ENCODE data around the gene CGB7. TPM values are rescaled to one million over a fixed set of nuclear protein-coding genes. Genes with fewer than 3 reads are reported as not detected.

CGB7 gene
- total RNA-seq, 1 donor from 2014 or later: not detected

GRCh38 chr19:49016067-49016839 lies 41.3 kb downstream of the CGB7 start:
- no peak for DNase-seq (ENCODE audit: low read depth in 2 of 2)

GRCh38 chr19:49014870-49015255 lies 42.7 kb downstream of the CGB7 start:
- no peak for DNase-seq (ENCODE audit: low read depth in 2 of 2)

- DNase-seq (ENCODE audit: low read depth in 2 of 2): no peak
Measured at GRCh38 chr19:49014123-49014869, 43.3 kb downstream of the CGB7 start.

- DNase-seq (ENCODE audit: low read depth in 2 of 2): no peak
Measured at GRCh38 chr19:49011194-49011593, 46.4 kb downstream of the CGB7 start.

- DNase-seq (ENCODE audit: low read depth in 2 of 2): no peak
Measured at GRCh38 chr19:49010453-49010852, 47.1 kb downstream of the CGB7 start.

GRCh38 chr19:49009828-49010227 lies 47.7 kb downstream of the CGB7 start:
- no peak for DNase-seq (ENCODE audit: low read depth in 2 of 2)

GRCh38 chr19:49006905-49007304 lies 50.6 kb downstream of the CGB7 start:
- no peak for DNase-seq (ENCODE audit: low read depth in 2 of 2)

GRCh38 chr19:49004964-49005614 lies 52.5 kb downstream of the CGB7 start:
- no peak for DNase-seq (ENCODE audit: low read depth in 2 of 2)

Other genes with a start within 250 kb of the CGB7 start
- 26.2 and 28.3 TPM in 2 replicates for gene BCAT2, start 246.7 kb downstream of the CGB7 start, total RNA-seq
- gene HSD17B14, start 221.3 kb downstream of the CGB7 start, total RNA-seq: 0.60 and 2.6 TPM in 2 replicates
- gene PLEKHA4, start 189.1 kb downstream of the CGB7 start, total RNA-seq: 2.4 and 7.1 TPM in 2 replicates
- 21.6 and 63.9 TPM in 2 replicates for gene PPP1R15A, start 185.3 kb downstream of the CGB7 start, total RNA-seq
- gene TULP2, start 159.0 kb downstream of the CGB7 start, total RNA-seq: under 0.01 TPM in 2 replicates
- 118 and 160 TPM in 2 replicates for gene NUCB1, start 157.4 kb downstream of the CGB7 start, total RNA-seq
- under 0.01 TPM in 1 of 2 replicates, not detected in the other for gene DHDH, start 124.0 kb downstream of the CGB7 start, total RNA-seq
- 96.8 and 101 TPM in 2 replicates for gene BAX, start 102.9 kb downstream of the CGB7 start, total RNA-seq
- 928 and 942 TPM in 2 replicates for gene FTL, start 92.4 kb downstream of the CGB7 start, total RNA-seq
- 11.1 and 14.8 TPM in 2 replicates for gene GYS1, start 64.4 kb downstream of the CGB7 start, total RNA-seq
- gene RUVBL2, start 63.9 kb downstream of the CGB7 start, total RNA-seq: 113 and 138 TPM in 2 replicates
- gene LHB, start 40.7 kb downstream of the CGB7 start, total RNA-seq: not detected in 2 replicates
- gene CGB3, start 33.4 kb downstream of the CGB7 start, total RNA-seq: not detected in 2 replicates
- gene CGB2, start 25.9 kb downstream of the CGB7 start, total RNA-seq: not detected in 2 replicates
- gene CGB1, start 20.9 kb downstream of the CGB7 start, total RNA-seq: not detected in 2 replicates
- gene CGB5, start 13.9 kb downstream of the CGB7 start, total RNA-seq: not detected in 2 replicates
- gene CGB8, start 8.6 kb downstream of the CGB7 start, total RNA-seq: not detected in 2 replicates
- gene NTF4, start 7.1 kb upstream of the CGB7 start, total RNA-seq: not detected in 2 replicates
- gene KCNA7, start 14.9 kb upstream of the CGB7 start, total RNA-seq: not detected in 2 replicates
- gene SNRNP70, start 27.7 kb upstream of the CGB7 start, total RNA-seq: 132 and 137 TPM in 2 replicates
- 1.6 and 2.2 TPM in 2 replicates for gene LIN7B, start 56.6 kb upstream of the CGB7 start, total RNA-seq
- 0.22 and 0.40 TPM in 2 replicates for gene C19orf73, start 61.4 kb upstream of the CGB7 start, total RNA-seq
- gene PPFIA3, start 61.8 kb upstream of the CGB7 start, total RNA-seq: 1.6 and 2.8 TPM in 2 replicates
- gene HRC, start 97.6 kb upstream of the CGB7 start, total RNA-seq: not detected in 2 replicates
- 9.5 and 10.7 TPM in 2 replicates for gene TRPM4, start 100.0 kb upstream of the CGB7 start, total RNA-seq